Gastrocnemius medialis (tissue), 4 donors: ENCODE measurements around the gene IFT57.

Experiments used
- POLR2A ChIP-seq, 2 donors: fragments of 450-650 bp; IDR thresholded peaks; one replicate each; pipeline ENCODE4 v1.6.1; 2017; ENCODE audit warnings: antibody characterized with exemption in 2 of 2, mild to moderate bottlenecking in 2 of 2, moderate library complexity in 2 of 2
- TF ChIP-seq, protein P1 (sequence below), 5 experiments: fragments of 450-650 bp in 3 of 5; fragments of 200-600 bp in 2 of 5; sonication (generic) in 2 of 5; IDR thresholded peaks in 4 of 5; conservative IDR thresholded peaks in 1 of 5; 1 replicate in 4 of 5; 2 replicates in 1 of 5; pipeline ENCODE4 v1.5.1; 2016 to 2019; ENCODE audit warnings: antibody characterized with exemption in 5 of 5, mild to moderate bottlenecking in 3 of 5, moderate library complexity in 3 of 5

DNA sequence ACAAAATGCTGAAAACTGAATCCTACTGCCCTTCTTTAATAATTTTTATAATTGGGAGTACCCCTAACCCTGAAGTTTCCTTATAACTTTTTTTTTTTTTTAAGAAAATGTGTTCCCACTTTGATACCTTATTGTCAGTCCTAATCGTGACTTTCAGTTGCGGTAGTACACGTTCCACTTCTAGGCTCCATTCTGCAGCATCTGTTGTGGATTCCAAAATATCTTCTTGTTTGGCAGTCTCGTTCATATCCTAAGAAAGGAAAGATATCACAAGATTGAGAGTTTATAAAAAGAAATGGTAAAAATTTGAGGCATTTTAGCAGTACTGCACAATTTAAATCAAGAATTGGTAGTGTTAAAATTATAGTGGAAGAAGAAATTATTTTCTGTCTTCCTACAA is 30.8 kb downstream of the IFT57 start:
- no peak for TF ChIP-seq POLR2A (IDR thresholded peaks at IDR 0.05)
- TF ChIP-seq, protein P1, sequence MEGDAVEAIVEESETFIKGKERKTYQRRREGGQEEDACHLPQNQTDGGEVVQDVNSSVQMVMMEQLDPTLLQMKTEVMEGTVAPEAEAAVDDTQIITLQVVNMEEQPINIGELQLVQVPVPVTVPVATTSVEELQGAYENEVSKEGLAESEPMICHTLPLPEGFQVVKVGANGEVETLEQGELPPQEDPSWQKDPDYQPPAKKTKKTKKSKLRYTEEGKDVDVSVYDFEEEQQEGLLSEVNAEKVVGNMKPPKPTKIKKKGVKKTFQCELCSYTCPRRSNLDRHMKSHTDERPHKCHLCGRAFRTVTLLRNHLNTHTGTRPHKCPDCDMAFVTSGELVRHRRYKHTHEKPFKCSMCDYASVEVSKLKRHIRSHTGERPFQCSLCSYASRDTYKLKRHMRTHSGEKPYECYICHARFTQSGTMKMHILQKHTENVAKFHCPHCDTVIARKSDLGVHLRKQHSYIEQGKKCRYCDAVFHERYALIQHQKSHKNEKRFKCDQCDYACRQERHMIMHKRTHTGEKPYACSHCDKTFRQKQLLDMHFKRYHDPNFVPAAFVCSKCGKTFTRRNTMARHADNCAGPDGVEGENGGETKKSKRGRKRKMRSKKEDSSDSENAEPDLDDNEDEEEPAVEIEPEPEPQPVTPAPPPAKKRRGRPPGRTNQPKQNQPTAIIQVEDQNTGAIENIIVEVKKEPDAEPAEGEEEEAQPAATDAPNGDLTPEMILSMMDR (IDR thresholded peaks at IDR 0.05 in 4 of 5, conservative IDR thresholded peaks at IDR 0.05 in 1 of 5) = no peak
